ENCODE measurements around the gene ITGB4. TPM values are rescaled to one million over a fixed set of nuclear protein-coding genes. Genes with fewer than 3 reads are reported as not detected.

Gene ITGB4
- total and polyA plus RNA-seq, 2 of the 13 experiments (the other 11 are each of a cell fraction or from before 2014, with no cell fraction given) = 6.9 to 14.5 TPM

DNA sequence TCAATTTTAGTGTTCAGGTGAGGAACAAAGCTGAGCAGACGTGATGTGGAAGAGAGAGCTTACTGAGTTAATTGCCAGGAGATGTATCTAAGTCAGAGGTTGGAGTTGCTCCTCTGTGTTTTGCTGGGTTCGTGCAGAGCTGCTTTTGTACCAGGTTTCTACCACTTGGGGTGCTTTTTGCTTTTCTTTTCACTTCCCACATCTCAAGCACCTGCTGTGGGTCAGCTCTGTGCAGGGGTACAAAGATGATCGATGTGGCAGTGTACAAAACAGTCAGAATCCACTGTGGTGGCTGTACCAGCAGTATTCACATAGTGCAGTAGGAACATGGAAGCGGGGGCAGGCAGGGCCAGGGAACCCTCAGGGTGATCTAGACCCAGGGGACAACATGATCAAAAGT is 78.1 kb downstream of the ITGB4 start (continued):
- TF ChIP-seq, protein P1, sequence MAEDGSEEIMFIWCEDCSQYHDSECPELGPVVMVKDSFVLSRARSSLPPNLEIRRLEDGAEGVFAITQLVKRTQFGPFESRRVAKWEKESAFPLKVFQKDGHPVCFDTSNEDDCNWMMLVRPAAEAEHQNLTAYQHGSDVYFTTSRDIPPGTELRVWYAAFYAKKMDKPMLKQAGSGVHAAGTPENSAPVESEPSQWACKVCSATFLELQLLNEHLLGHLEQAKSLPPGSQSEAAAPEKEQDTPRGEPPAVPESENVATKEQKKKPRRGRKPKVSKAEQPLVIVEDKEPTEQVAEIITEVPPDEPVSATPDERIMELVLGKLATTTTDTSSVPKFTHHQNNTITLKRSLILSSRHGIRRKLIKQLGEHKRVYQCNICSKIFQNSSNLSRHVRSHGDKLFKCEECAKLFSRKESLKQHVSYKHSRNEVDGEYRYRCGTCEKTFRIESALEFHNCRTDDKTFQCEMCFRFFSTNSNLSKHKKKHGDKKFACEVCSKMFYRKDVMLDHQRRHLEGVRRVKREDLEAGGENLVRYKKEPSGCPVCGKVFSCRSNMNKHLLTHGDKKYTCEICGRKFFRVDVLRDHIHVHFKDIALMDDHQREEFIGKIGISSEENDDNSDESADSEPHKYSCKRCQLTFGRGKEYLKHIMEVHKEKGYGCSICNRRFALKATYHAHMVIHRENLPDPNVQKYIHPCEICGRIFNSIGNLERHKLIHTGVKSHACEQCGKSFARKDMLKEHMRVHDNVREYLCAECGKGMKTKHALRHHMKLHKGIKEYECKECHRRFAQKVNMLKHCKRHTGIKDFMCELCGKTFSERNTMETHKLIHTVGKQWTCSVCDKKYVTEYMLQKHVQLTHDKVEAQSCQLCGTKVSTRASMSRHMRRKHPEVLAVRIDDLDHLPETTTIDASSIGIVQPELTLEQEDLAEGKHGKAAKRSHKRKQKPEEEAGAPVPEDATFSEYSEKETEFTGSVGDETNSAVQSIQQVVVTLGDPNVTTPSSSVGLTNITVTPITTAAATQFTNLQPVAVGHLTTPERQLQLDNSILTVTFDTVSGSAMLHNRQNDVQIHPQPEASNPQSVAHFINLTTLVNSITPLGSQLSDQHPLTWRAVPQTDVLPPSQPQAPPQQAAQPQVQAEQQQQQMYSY (CRISPR knock-in tag; IDR thresholded peaks at IDR 0.05) = no peak
- no peak for TF ChIP-seq ZNF749 (CRISPR knock-in tag; IDR thresholded peaks at IDR 0.05; ENCODE audit: borderline replicate concordance)
- TF ChIP-seq, protein P2, sequence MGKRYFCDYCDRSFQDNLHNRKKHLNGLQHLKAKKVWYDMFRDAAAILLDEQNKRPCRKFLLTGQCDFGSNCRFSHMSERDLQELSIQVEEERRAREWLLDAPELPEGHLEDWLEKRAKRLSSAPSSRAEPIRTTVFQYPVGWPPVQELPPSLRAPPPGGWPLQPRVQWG (CRISPR knock-in tag; IDR thresholded peaks at IDR 0.05; ENCODE audit: borderline replicate concordance, low read depth) = no peak
- TF ChIP-seq ZNF3 (CRISPR knock-in tag; IDR thresholded peaks at IDR 0.05) = no peak
- no peak for TF ChIP-seq CCDC6 (CRISPR knock-in tag; IDR thresholded peaks at IDR 0.05)
- no peak for TF ChIP-seq ZNF703 (CRISPR knock-in tag; IDR thresholded peaks at IDR 0.05; ENCODE audit: borderline replicate concordance)
- TF ChIP-seq NCOA2 (CRISPR knock-in tag; IDR thresholded peaks at IDR 0.05) = no peak
- TF ChIP-seq THAP8 (CRISPR knock-in tag; IDR thresholded peaks at IDR 0.05; ENCODE audit: borderline replicate concordance) = no peak
- TF ChIP-seq PRMT3 (CRISPR knock-in tag; IDR thresholded peaks at IDR 0.05; ENCODE audit: borderline replicate concordance, low read depth) = no peak
- TF ChIP-seq, protein P3, sequence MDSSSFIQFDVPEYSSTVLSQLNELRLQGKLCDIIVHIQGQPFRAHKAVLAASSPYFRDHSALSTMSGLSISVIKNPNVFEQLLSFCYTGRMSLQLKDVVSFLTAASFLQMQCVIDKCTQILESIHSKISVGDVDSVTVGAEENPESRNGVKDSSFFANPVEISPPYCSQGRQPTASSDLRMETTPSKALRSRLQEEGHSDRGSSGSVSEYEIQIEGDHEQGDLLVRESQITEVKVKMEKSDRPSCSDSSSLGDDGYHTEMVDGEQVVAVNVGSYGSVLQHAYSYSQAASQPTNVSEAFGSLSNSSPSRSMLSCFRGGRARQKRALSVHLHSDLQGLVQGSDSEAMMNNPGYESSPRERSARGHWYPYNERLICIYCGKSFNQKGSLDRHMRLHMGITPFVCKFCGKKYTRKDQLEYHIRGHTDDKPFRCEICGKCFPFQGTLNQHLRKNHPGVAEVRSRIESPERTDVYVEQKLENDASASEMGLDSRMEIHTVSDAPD (CRISPR knock-in tag; IDR thresholded peaks at IDR 0.05) = no peak
- TF ChIP-seq E2F1 (CRISPR knock-in tag; IDR thresholded peaks at IDR 0.05) = no peak
- TF ChIP-seq, protein P4, sequence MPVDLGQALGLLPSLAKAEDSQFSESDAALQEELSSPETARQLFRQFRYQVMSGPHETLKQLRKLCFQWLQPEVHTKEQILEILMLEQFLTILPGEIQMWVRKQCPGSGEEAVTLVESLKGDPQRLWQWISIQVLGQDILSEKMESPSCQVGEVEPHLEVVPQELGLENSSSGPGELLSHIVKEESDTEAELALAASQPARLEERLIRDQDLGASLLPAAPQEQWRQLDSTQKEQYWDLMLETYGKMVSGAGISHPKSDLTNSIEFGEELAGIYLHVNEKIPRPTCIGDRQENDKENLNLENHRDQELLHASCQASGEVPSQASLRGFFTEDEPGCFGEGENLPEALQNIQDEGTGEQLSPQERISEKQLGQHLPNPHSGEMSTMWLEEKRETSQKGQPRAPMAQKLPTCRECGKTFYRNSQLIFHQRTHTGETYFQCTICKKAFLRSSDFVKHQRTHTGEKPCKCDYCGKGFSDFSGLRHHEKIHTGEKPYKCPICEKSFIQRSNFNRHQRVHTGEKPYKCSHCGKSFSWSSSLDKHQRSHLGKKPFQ (CRISPR knock-in tag; IDR thresholded peaks at IDR 0.05; ENCODE audit: insufficient replicate concordance) = no peak
